OCI-LY3 (cell line): Measurements from ENCODE around the gene MRPL38.

Experiments used
- H2AFZ ChIP-seq: fragments of 200-600, 300-600 bp; shearing (Covaris generic); 2 replicates; pipeline ENCODE4 v1.6.0; 2014; ENCODE audit warnings: antibody characterized with exemption, low read depth, low read length
- H3K27ac ChIP-seq: fragments of 200-600, 300-600 bp; sonication (generic); 2 replicates; pipeline ENCODE4 v1.5.1; 2014; ENCODE audit warnings: mild to moderate bottlenecking, low read length, moderate library complexity, mixed read lengths
- H3K27me3 ChIP-seq: fragments of 200-600, 300-600 bp; sonication (generic); 2 replicates; pipeline ENCODE4 v1.6.1; 2014; ENCODE audit warnings: low read depth, low read length, mixed read lengths
- H3K36me3 ChIP-seq: fragments of 200-600, 300-600 bp; sonication (generic); replicated peaks from 2 replicates; pipeline ENCODE3; 2014; ENCODE audit warnings: low read depth, low read length, mixed read lengths
- H3K4me1 ChIP-seq: fragments of 300-600, 200-600 bp; sonication (generic); 2 replicates; pipeline ENCODE4 v1.6.1; 2014; ENCODE audit warnings: low read length, mixed read lengths
- H3K4me2 ChIP-seq: fragments of 200-600, 300-600 bp; sonication (generic); 2 replicates; pipeline ENCODE4 v1.6.1; 2014; ENCODE audit warnings: low read length, mixed read lengths
- H3K4me3 ChIP-seq: fragments of 300-600, 200-600 bp; sonication (generic); 2 replicates; pipeline ENCODE4 v1.5.1; 2014; ENCODE audit warnings: antibody characterized with exemption, mild to moderate bottlenecking, low read length, moderate library complexity
- H3K79me2 ChIP-seq: fragments of 300-600, 200-600 bp; shearing (Covaris generic); 2 replicates; pipeline ENCODE4 v1.6.1; 2014; ENCODE audit warnings: mild to moderate bottlenecking, low read length, mixed read lengths
- H3K9ac ChIP-seq: fragments of 300-600, 200-600 bp; shearing (Covaris generic); 2 replicates; pipeline ENCODE4 v1.6.0; 2014; ENCODE audit warnings: mild to moderate bottlenecking, low read length, moderate library complexity
- H3K9me3 ChIP-seq: fragments of 200-600, 300-600 bp; shearing (Covaris generic); 2 replicates; pipeline ENCODE4 v1.6.1; 2014; ENCODE audit warnings: low read length, mixed read lengths; ENCODE audit not compliant: insufficient read depth
- H4K20me1 ChIP-seq: fragments of 200-600, 300-600 bp; sonication (generic); 2 replicates; pipeline ENCODE4 v1.6.1; 2016; ENCODE audit warnings: low read length, mixed read lengths; ENCODE audit not compliant: insufficient read depth
- CTCF ChIP-seq: fragments of 200-600, 300-600 bp; sonication (generic); IDR thresholded peaks from 2 replicates; pipeline ENCODE4 v1.5.1; 2014; ENCODE audit warnings: antibody characterized with exemption, low read length, low read depth
- EZH2phosphoT487 ChIP-seq: fragments of 200-600 bp; shearing (Covaris generic); IDR thresholded peaks from 2 replicates; pipeline ENCODE4 v1.6.1; 2018; ENCODE audit warnings: antibody characterized with exemption, mixed run types, low read depth

Gene MRPL38

GRCh38 chr17:75922963-75923874, 18.5 kb upstream of the MRPL38 start:
- Histone ChIP-seq H3K9me3 (no peaks in the 10 kb centered on the region), H3K27ac (no peak overlapping the region), H4K20me1 (no peaks in the 10 kb centered on the region), H3K9ac (no peak overlapping the region), H3K27me3 (no peaks in the 10 kb centered on the region), H3K36me3 (no peaks in the 10 kb centered on the region), H3K79me2 (no peaks in the 10 kb centered on the region), H3K4me1 (no peaks in the 10 kb centered on the region), H2AFZ (no peak overlapping the region), H3K4me2 (no peak overlapping the region), H3K4me3 (no peak overlapping the region)
- no peak for TF ChIP-seq EZH2phosphoT487
- no peak for TF ChIP-seq CTCF

- no peaks in the 10 kb centered on the region for H3K27me3 ChIP-seq
- H3K4me1 ChIP-seq = no peaks in the 10 kb centered on the region
- H3K4me2 ChIP-seq = no peak overlapping the region
- H4K20me1 ChIP-seq = no peaks in the 10 kb centered on the region
- H3K9me3 ChIP-seq = no peaks in the 10 kb centered on the region
- no peaks in the 10 kb centered on the region for H3K79me2 ChIP-seq
- TF ChIP-seq EZH2phosphoT487 = no peak
- TF ChIP-seq CTCF = no peak
- H2AFZ ChIP-seq = no peak overlapping the region
- H3K9ac ChIP-seq = no peak overlapping the region
- no peak overlapping the region for H3K4me3 ChIP-seq
- no peaks in the 10 kb centered on the region for H3K36me3 ChIP-seq
- no peak overlapping the region for H3K27ac ChIP-seq
Measured at GRCh38 chr17:75922173-75922961, 17.7 kb upstream of the MRPL38 start.

GRCh38 chr17:75921596-75921995, 16.9 kb upstream of the MRPL38 start:
- Histone ChIP-seq H4K20me1 (no peaks in the 10 kb centered on the region), H3K9ac (no peak overlapping the region), H3K4me2 (no peak overlapping the region), H3K9me3 (no peaks in the 10 kb centered on the region), H3K4me3 (no peak overlapping the region), H3K36me3 (no peaks in the 10 kb centered on the region), H3K79me2 (no peaks in the 10 kb centered on the region), H3K27me3 (no peaks in the 10 kb centered on the region), H2AFZ (no peak overlapping the region), H3K4me1 (no peaks in the 10 kb centered on the region), H3K27ac (no peak overlapping the region)
- TF ChIP-seq CTCF (no peak), EZH2phosphoT487 (no peak)

GRCh38 chr17:75920045-75920560, 15.4 kb upstream of the MRPL38 start:
- Histone ChIP-seq H3K27me3 (no peaks in the 10 kb centered on the region), H3K4me3 (no peak overlapping the region), H3K9me3 (no peaks in the 10 kb centered on the region), H2AFZ (no peak overlapping the region), H3K79me2 (no peaks in the 10 kb centered on the region), H3K27ac (no peak overlapping the region), H3K4me1 (no peaks in the 10 kb centered on the region), H3K9ac (no peak overlapping the region), H3K36me3 (no peaks in the 10 kb centered on the region), H3K4me2 (no peak overlapping the region), H4K20me1 (no peaks in the 10 kb centered on the region)
- no peak for TF ChIP-seq EZH2phosphoT487
- no peak for TF ChIP-seq CTCF
